NCI-H2196 treated with DMSO at 0.1 percent for 48 hours (cell line): ENCODE results near the gene FIBCD1.
A peak's percentile ranks its signal among the peaks of the same experiment; 100 is the strongest.

Source experiments
- DNase-seq: peaks from one replicate; lab custom pipeline; 2025; ENCODE audit not compliant: unreplicated experiment; lab: John Stamatoyannopoulos, UW

The FIBCD1 gene

GRCh38 chr9:130938652-130939404 is at the start of gene FIBCD1:
Gene FIBCD1 (minus strand): TSS chr9:130939247. CDS start chr9:130938607, 640 bp downstream.
- DNase-seq: peak; percentile 24

GRCh38 chr9:130988400-130988747 is 49.3 kb upstream of the FIBCD1 start:
- no peak for DNase-seq

GRCh38 chr9:130987738-130988399 is 48.8 kb upstream of the FIBCD1 start:
- DNase-seq: no peak

GRCh38 chr9:130987054-130987453 is 48.0 kb upstream of the FIBCD1 start:
- no peak for DNase-seq

- DNase-seq: no peak
Observed at GRCh38 chr9:130986356-130986965, 47.4 kb upstream of the FIBCD1 start.

GRCh38 chr9:130985606-130986162 is 46.6 kb upstream of the FIBCD1 start:
- DNase-seq: no peak

- DNase-seq: no peak
Observed at GRCh38 chr9:130985029-130985428, 46.0 kb upstream of the FIBCD1 start.

- DNase-seq: no peak
Observed at GRCh38 chr9:130984521-130984920, 45.5 kb upstream of the FIBCD1 start.

GRCh38 chr9:130983970-130984369 is 44.9 kb upstream of the FIBCD1 start:
- DNase-seq: no peak

- DNase-seq: no peak
Observed at GRCh38 chr9:130983359-130983670, 44.3 kb upstream of the FIBCD1 start.

GRCh38 chr9:130982636-130983358 is 43.8 kb upstream of the FIBCD1 start:
- no peak for DNase-seq

GRCh38 chr9:130981756-130982137 is 42.7 kb upstream of the FIBCD1 start:
- DNase-seq: no peak

- DNase-seq: no peak
Observed at GRCh38 chr9:130981002-130981755, 42.1 kb upstream of the FIBCD1 start.

GRCh38 chr9:130980526-130980925 is 41.5 kb upstream of the FIBCD1 start:
- DNase-seq: no peak

- DNase-seq: no peak
Observed at GRCh38 chr9:130979591-130980385, 40.7 kb upstream of the FIBCD1 start.

- DNase-seq: no peak
Observed at GRCh38 chr9:130977811-130978221, 38.8 kb upstream of the FIBCD1 start.

GRCh38 chr9:130975932-130976841 is 37.1 kb upstream of the FIBCD1 start:
- no peak for DNase-seq

- no peak for DNase-seq
Observed at GRCh38 chr9:130975156-130975555, 36.1 kb upstream of the FIBCD1 start.

- DNase-seq: no peak
Observed at GRCh38 chr9:130974697-130975096, 35.6 kb upstream of the FIBCD1 start.
